Middle frontal gyrus (tissue), 1 donor: ENCODE data around the gene DYNC1LI2.

ENCODE experiments used
- DNase-seq: peaks from one replicate; pipeline ENCODE4 v3.0.0-alpha.2; 2015; ENCODE audit warnings: low spot score; ENCODE audit errors: extremely low spot score

Gene DYNC1LI2

GRCh38 chr16:66740533-66740932, 10.9 kb downstream of the DYNC1LI2 start:
- DNase-seq, result no peak

GRCh38 chr16:66740010-66740409, 11.4 kb downstream of the DYNC1LI2 start:
- DNase-seq, result no peak

- DNase-seq, result no peak
Measured at GRCh38 chr16:66735891-66736290, 15.5 kb downstream of the DYNC1LI2 start.

GRCh38 chr16:66731101-66731500, 20.3 kb downstream of the DYNC1LI2 start:
- DNase-seq, result no peak

- DNase-seq, result no peak
Measured at GRCh38 chr16:66728804-66729203, 22.6 kb downstream of the DYNC1LI2 start.

GRCh38 chr16:66728117-66728787, 23.2 kb downstream of the DYNC1LI2 start:
- DNase-seq, result no peak

GRCh38 chr16:66720766-66721165, 30.6 kb downstream of the DYNC1LI2 start:
- no peak for DNase-seq

GRCh38 chr16:66719246-66719645, 32.2 kb downstream of the DYNC1LI2 start:
- no peak for DNase-seq

GRCh38 chr16:66717776-66718175, 33.6 kb downstream of the DYNC1LI2 start:
- no peak for DNase-seq

- DNase-seq, result peak; percentile 29
Measured at GRCh38 chr16:66717112-66717675, 34.2 kb downstream of the DYNC1LI2 start.

GRCh38 chr16:66714654-66715307, 36.6 kb downstream of the DYNC1LI2 start:
- DNase-seq, result no peak

- DNase-seq, result no peak
Measured at GRCh38 chr16:66714062-66714461, 37.3 kb downstream of the DYNC1LI2 start.

- DNase-seq, result no peak
Measured at GRCh38 chr16:66713076-66713475, 38.3 kb downstream of the DYNC1LI2 start.

- no peak for DNase-seq
Measured at GRCh38 chr16:66712512-66712911, 38.9 kb downstream of the DYNC1LI2 start.

- DNase-seq, result no peak
Measured at GRCh38 chr16:66711581-66711980, 39.8 kb downstream of the DYNC1LI2 start.

GRCh38 chr16:66706506-66706880, 44.9 kb downstream of the DYNC1LI2 start:
- DNase-seq, result no peak

GRCh38 chr16:66705790-66706505, 45.5 kb downstream of the DYNC1LI2 start:
- no peak for DNase-seq

GRCh38 chr16:66703406-66704215, 47.8 kb downstream of the DYNC1LI2 start:
- no peak for DNase-seq

- DNase-seq, result no peak
Measured at GRCh38 chr16:66701516-66701915, 49.9 kb downstream of the DYNC1LI2 start.

- DNase-seq, result no peak
Measured at GRCh38 chr16:66701026-66701425, 50.4 kb downstream of the DYNC1LI2 start.

- DNase-seq, result no peak
Measured at GRCh38 chr16:66699898-66700297, 51.5 kb downstream of the DYNC1LI2 start.
